Neural progenitor cell (in vitro differentiated cells): ENCODE measurements around the gene ARFGAP1. TPM values are rescaled to one million over a fixed set of nuclear protein-coding genes. Genes with fewer than 3 reads are reported as not detected.

Source experiments
- DNase-seq: peaks from one replicate; pipeline ENCODE4 v3.0.0-alpha.2; 2016; ENCODE audit warnings: low spot score
- H2AFZ ChIP-seq: fragments of 200-600 bp; sonication (generic); replicated peaks from 2 replicates; pipeline ENCODE4 v1.6.1; 2016; ENCODE audit warnings: antibody characterized with exemption
- H3F3A ChIP-seq: fragments of 200-600 bp; sonication (generic); 2 replicates; pipeline ENCODE4 v1.6.1; 2016; ENCODE audit warnings: antibody characterized with exemption, low read depth
- H3K27ac ChIP-seq: fragments of 200-600 bp; sonication (generic); 2 replicates; pipeline ENCODE4 v1.5.1; 2016; ENCODE audit warnings: mild to moderate bottlenecking
- H3K27me3 ChIP-seq: fragments of 200-600 bp; sonication (generic); 2 replicates; pipeline ENCODE4 v1.6.1; 2016; ENCODE audit warnings: mild to moderate bottlenecking, moderate library complexity
- H3K36me3 ChIP-seq: fragments of 200-600 bp; sonication (generic); 2 replicates; pipeline ENCODE4 v1.5.1; 2016
- H3K4me1 ChIP-seq: fragments of 200-600 bp; sonication (generic); 2 replicates; pipeline ENCODE4 v1.6.1; 2016; ENCODE audit warnings: mixed run types
- H3K4me2 ChIP-seq: fragments of 200-600 bp; sonication (generic); 2 replicates; pipeline ENCODE4 v1.6.1; 2016
- H3K4me3 ChIP-seq: fragments of 200-600 bp; sonication (generic); 2 replicates; pipeline ENCODE4 v1.5.1; 2016
- H3K79me2 ChIP-seq: fragments of 200-600 bp; sonication (generic); 2 replicates; pipeline ENCODE4 v1.6.1; 2016; ENCODE audit warnings: low read depth
- H3K9ac ChIP-seq: fragments of 200-600 bp; sonication (generic); 2 replicates; pipeline ENCODE4 v1.6.1; 2016
- H3K9me3 ChIP-seq: fragments of 200-600 bp; sonication (generic); 2 replicates; pipeline ENCODE4 v1.5.1; 2016; ENCODE audit warnings: low read depth
- H4K20me1 ChIP-seq: fragments of 200-600 bp; sonication (generic); 2 replicates; pipeline ENCODE4 v1.6.1; 2016; ENCODE audit warnings: low read depth
- H3K27ac Mint-ChIP-seq: 3 replicates; pipeline ENCODE4 v1.8.0; 2021; ENCODE audit warnings: mixed read lengths
- H3K27me3 Mint-ChIP-seq: 2 replicates; pipeline ENCODE4 v1.8.0; 2022; ENCODE audit warnings: low read depth, mild to moderate bottlenecking, inconsistent platforms, moderate library complexity, mixed read lengths; ENCODE audit not compliant: insufficient read depth
- H3K36me3 Mint-ChIP-seq: 3 replicates; pipeline ENCODE4 v1.8.0; 2021; ENCODE audit warnings: mixed read lengths
- H3K4me1 Mint-ChIP-seq: 3 replicates; pipeline ENCODE4 v1.8.0; 2021; ENCODE audit warnings: mixed read lengths
- H3K4me3 Mint-ChIP-seq: 3 replicates; pipeline ENCODE4 v1.8.0; 2021; ENCODE audit warnings: mild to moderate bottlenecking, moderate library complexity, mixed read lengths
- H3K9me3 Mint-ChIP-seq: 3 replicates; pipeline ENCODE4 v1.8.0; 2020; ENCODE audit warnings: mixed read lengths
- CTCF ChIP-seq: fragments of 200-600 bp; sonication (generic); IDR thresholded peaks from 2 replicates; pipeline ENCODE4 v1.5.1; 2017; ENCODE audit warnings: antibody characterized with exemption, mild to moderate bottlenecking
- EZH2 ChIP-seq: fragments of 200-600 bp; sonication (generic); IDR thresholded peaks from 2 replicates; pipeline ENCODE4 v1.6.1; 2017; ENCODE audit warnings: antibody characterized with exemption, mild to moderate bottlenecking, moderate library complexity
- EZH2phosphoT487 ChIP-seq: fragments of 200-600 bp; sonication (generic); IDR thresholded peaks from 2 replicates; pipeline ENCODE4 v1.6.1; 2017; ENCODE audit warnings: antibody characterized with exemption
- total RNA-seq: library from RNA; depleted of rRNA; stranded (reverse); fragments of >200 nt; gene quantifications from 2 replicates; pipeline ENCODE4 v1.2.3, GENCODE V29; 2015; ENCODE audit warnings: low replicate concordance

Gene ARFGAP1
- total RNA-seq, 1 donor from 2014 or later = 43.7 TPM

GRCh38 chr20:63320041-63320511 is 47.5 kb downstream of the ARFGAP1 start:
- Histone ChIP-seq H3K27ac (no peak overlapping the region), H3K36me3 (no peaks in the 10 kb centered on the region), H3K79me2 (no peaks in the 10 kb centered on the region), H3K4me3 (no peak overlapping the region), H3F3A (no peaks in the 10 kb centered on the region), H3K9me3 (no peaks in the 10 kb centered on the region), H3K9ac (no peak overlapping the region), H3K27me3 (peaks cover 14% of the 10 kb centered on the region), H2AFZ (no peak overlapping the region), H3K4me1 (no peaks in the 10 kb centered on the region), H3K4me2 (no peak overlapping the region), H4K20me1 (no peaks in the 10 kb centered on the region)
- Mint-ChIP-seq H3K9me3 (no peaks in the 10 kb centered on the region), H3K27ac (no peak overlapping the region), H3K36me3 (no peaks in the 10 kb centered on the region), H3K4me1 (peaks cover 29% of the 10 kb centered on the region), H3K27me3 (peaks cover 6% of the 10 kb centered on the region), H3K4me3 (no peak overlapping the region)
- no peak for TF ChIP-seq CTCF
- TF ChIP-seq EZH2 = no peak
- no peak for TF ChIP-seq EZH2phosphoT487
- no peak for DNase-seq

DNA sequence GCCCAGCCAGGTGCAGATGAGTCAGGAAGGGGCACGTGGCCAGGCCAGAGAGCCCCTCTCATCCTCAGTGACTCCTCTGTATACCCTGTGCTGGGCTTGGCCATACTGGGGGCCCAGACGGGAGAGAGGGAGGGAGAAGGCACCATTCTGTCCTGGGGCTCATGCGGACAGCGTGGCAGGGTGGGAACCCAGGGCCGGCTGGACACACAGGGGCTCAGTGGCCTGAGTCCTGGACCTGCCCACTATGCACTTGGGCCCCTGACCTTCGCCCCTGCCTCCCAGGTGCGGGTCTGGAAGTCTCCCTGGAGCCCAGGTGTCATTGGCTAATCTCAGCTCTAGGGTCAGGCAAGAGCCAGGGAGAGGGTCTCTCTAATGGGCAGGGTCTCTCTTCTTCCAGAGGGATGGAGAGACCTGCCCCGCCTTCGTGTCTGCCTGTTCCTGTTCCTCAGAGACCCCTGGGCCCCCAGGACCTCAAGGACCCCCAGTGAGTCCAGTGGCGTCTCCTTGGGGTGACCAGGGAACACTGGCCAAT is 48.1 kb downstream of the ARFGAP1 start:
- Histone ChIP-seq H3K36me3 (no peaks in the 10 kb centered on the region), H2AFZ (no peak overlapping the region), H3K27ac (no peak overlapping the region), H3K9me3 (no peaks in the 10 kb centered on the region), H3K27me3 (peaks cover 14% of the 10 kb centered on the region), H3K79me2 (no peaks in the 10 kb centered on the region), H3K4me3 (no peak overlapping the region), H3K9ac (no peak overlapping the region), H3F3A (no peaks in the 10 kb centered on the region), H3K4me1 (no peaks in the 10 kb centered on the region), H3K4me2 (no peak overlapping the region), H4K20me1 (no peaks in the 10 kb centered on the region)
- no peak overlapping the region for H3K27ac Mint-ChIP-seq
- no peak overlapping the region for H3K4me3 Mint-ChIP-seq
- DNase-seq = no peak
- H3K9me3 Mint-ChIP-seq = no peaks in the 10 kb centered on the region
- no peaks in the 10 kb centered on the region for H3K36me3 Mint-ChIP-seq
- no peak for TF ChIP-seq CTCF
- TF ChIP-seq EZH2phosphoT487 = no peak
- TF ChIP-seq EZH2 = no peak
- peaks cover 4% of the 10 kb centered on the region for H3K27me3 Mint-ChIP-seq
- H3K4me1 Mint-ChIP-seq = peaks cover 25% of the 10 kb centered on the region

DNA sequence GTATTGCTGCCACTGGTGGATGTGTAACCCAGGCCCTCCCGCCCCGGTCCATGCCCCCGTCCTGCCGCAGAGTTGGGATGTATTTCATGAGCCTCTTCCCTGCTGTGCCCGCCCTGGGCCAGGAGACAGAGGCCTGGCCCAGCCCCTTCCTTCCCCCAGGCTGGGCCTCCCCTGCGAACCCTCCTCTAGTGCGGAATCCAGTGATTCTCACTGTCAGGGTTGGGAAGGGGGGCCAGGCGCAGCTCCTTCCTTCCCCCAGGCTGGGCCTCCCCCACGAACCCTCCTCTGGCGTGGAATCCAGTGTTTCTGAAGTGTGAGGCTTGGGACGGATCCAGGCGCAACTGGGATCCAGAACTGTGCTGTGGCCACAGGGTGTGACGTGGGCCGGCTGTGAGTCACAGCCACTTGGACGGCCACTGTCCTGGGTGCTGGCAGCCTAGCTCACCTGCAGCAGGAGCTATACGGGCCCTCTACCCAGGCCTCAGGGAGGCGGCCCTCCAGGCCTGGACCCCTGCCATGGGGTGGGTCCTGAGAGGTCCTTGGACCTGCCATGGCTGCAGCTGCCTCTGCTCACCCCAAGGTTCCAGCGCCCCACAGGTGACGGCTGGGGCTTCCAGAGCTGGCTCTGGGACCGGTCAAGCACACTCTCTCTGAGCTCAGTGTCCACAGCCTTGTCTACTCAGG is 48.7 kb downstream of the ARFGAP1 start:
- no peaks in the 10 kb centered on the region for H4K20me1 ChIP-seq
- no peaks in the 10 kb centered on the region for H3K36me3 ChIP-seq
- no peak overlapping the region for H3K27ac ChIP-seq
- no peak for TF ChIP-seq EZH2
- no peak for TF ChIP-seq EZH2phosphoT487
- TF ChIP-seq CTCF = no peak
- H3K4me2 ChIP-seq = no peak overlapping the region
- no peak overlapping the region for H3K9ac ChIP-seq
- Mint-ChIP-seq H3K27me3 (peaks cover 4% of the 10 kb centered on the region), H3K27ac (peak overlapping the region; percentile 66), H3K4me1 (peaks cover 22% of the 10 kb centered on the region), H3K9me3 (no peaks in the 10 kb centered on the region), H3K4me3 (no peak overlapping the region), H3K36me3 (no peaks in the 10 kb centered on the region)
- DNase-seq = no peak
- no peaks in the 10 kb centered on the region for H3F3A ChIP-seq
- no peaks in the 10 kb centered on the region for H3K79me2 ChIP-seq
- H3K4me3 ChIP-seq = no peak overlapping the region
- H3K27me3 ChIP-seq = peaks cover 14% of the 10 kb centered on the region
- no peaks in the 10 kb centered on the region for H3K9me3 ChIP-seq
- no peak overlapping the region for H2AFZ ChIP-seq
- no peaks in the 10 kb centered on the region for H3K4me1 ChIP-seq
